ENCODE results near the gene SSTR3.

DNA sequence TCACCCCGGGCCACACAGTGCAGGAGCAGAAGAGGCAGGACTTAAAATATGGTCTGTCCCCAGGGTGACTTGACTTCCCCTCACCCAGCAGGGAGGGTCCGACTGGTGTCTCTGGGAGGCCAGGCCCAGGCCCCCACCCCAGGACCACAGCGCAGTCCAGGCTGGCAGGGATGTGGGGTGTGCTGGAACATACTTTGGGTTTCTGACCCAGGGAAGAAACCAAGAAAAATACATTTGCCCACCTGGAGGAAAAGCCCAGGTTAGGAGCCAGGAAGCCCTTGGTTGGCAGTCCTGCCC lies 29.4 kb downstream of the SSTR3 start:
- TF ChIP-seq CTCF (IDR thresholded peaks at IDR 0.05 in 2 of 3, conservative IDR thresholded peaks at IDR 0.05 in 1 of 3; ENCODE audit: control insufficient read depth in 2 of 3, extremely low read depth in 1 of 3, insufficient read depth in 1 of 3, low read depth in 3 of 3, low read length in 3 of 3) (no peak), RAD21 (IDR thresholded peaks at IDR 0.05; ENCODE audit: insufficient read depth, low read depth, low read length) (no peak), POLR2AphosphoS2 (IDR thresholded peaks at IDR 0.05; ENCODE audit: low read depth, low read length) (no peak), BRCA1 (IDR thresholded peaks at IDR 0.05; ENCODE audit: low read depth, low read length) (no peak), CHD4 (IDR thresholded peaks at IDR 0.05) (no peak), MYB (IDR thresholded peaks at IDR 0.05; ENCODE audit: borderline replicate concordance, low read depth, low read length) (no peak), EP300 (IDR thresholded peaks at IDR 0.05; ENCODE audit: borderline replicate concordance in 1 of 2, control insufficient read depth in 1 of 2, low read depth in 2 of 2, low read length in 2 of 2) (no peak)
- TF ChIP-seq, protein P1, sequence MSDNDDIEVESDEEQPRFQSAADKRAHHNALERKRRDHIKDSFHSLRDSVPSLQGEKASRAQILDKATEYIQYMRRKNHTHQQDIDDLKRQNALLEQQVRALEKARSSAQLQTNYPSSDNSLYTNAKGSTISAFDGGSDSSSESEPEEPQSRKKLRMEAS (IDR thresholded peaks at IDR 0.05; ENCODE audit: low read depth, low read length), result no peak

Data from GM12878 (cell line).